Activated CD8-positive, alpha-beta memory T cell treated with anti-CD3 and anti-CD28 coated beads for 36 hours (primary cell): Measurements from ENCODE around the gene MRPS22. TPM values are rescaled to one million over a fixed set of nuclear protein-coding genes. Genes with fewer than 3 reads are reported as not detected.

ENCODE experiments used
- CTCF ChIA-PET: fragments of 350-600 bp; sonication (Branson Sonifier 250); formaldehyde crosslinking; loops from one replicate; lab custom pipeline; 2021; ENCODE audit warnings: antibody characterized with exemption; lab: Charles Lee
- POLR2A ChIA-PET: fragments of 350-600 bp; sonication (Branson Sonifier 250); formaldehyde crosslinking; loops from one replicate; lab custom pipeline; 2021; ENCODE audit warnings: antibody characterized with exemption; lab: Charles Lee
- total RNA-seq, 2 experiments: library from RNA; stranded (reverse); gene quantifications; one replicate each; pipeline ENCODE4 v1.2.3, GENCODE V29; 2021

MRPS22 gene
- total RNA-seq = 10 to 100 TPM; 71.1 to 72.4 TPM

DNA sequence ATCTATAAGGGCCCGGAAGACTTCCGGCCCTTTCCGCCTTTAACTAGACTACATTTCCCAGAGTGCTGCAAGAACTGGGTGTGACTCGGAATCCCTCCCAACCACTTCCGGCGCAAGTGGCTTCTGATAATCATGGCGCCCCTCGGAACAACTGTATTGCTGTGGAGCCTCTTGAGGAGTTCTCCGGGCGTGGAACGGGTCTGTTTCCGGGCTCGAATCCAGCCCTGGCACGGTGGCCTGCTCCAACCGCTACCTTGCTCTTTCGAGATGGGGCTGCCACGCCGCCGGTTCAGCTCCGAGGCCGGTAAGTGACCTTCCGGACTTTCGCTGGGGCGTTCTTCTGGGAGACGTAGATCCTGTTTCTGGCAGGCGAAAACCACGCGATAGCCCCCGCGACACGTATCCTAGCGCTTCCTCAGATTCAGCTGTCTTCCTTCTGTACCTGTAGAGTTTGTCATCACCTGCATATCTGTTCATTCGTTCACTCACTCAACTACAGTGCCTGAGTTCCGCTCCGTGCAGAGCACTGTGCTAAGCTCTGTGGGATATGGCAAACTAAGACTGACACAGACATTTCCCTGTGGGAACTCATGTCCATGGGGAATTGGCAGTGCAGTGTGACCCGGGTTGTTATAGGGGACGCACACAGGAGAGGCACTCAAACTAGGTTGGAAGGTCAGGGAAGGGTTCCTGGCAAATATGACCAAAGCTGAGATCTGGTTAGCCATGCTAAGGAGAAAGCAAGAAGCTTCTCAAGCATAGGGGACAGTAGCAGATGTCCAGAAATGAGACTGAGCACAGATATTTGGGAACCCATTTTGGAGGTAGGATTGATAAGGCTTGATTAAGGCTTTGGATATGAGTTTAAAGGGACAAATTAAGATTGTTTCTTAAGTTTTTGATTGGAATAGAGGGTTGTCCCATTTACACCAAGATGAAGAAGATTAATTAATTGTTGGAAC lies at the start of gene MRPS22:
Gene MRPS22, plus strand, starts transcription at position 126 of the 962 bp plus-strand sequence. Its CDS starts 7 bp downstream, at position 133.
- CTCF ChIA-PET = interaction anchor here (0.7 to 1.4 kb wide), 3 partner anchors 10 to 429 kb away, joined by 3 to 4 read pairs (median 4); no protein-coding TSS in a partner anchor
- POLR2A ChIA-PET = interaction anchor here (0.7 to 1.3 kb wide), 2 partner anchors 10 to 46 kb away, joined by 3 to 5 read pairs; no protein-coding TSS in a partner anchor

DNA sequence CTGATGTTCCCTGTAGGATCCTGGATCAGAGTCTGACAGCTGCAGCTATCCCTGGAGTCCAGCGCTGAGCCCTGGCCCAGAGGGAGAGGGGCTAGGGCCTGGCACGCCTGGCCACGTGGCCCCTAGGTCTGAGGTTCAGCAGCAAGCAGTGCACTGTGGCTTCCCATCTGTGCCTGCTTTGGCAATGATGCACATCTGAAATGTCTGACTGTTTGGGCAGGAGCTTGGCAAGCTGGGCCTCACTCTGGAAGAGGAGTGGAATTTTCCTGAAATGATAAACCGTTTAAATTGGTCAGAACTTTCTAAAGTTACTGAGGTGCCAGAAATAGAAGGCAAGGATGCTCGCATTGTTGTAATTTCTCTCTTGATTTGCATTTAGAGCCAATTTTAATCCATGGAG lies 48.8 kb upstream of the MRPS22 start:
- ChIA-PET CTCF (no interaction called here), POLR2A (no interaction called here)

GRCh38 chr3:139296141-139296718 lies 47.6 kb upstream of the MRPS22 start:
- ChIA-PET POLR2A (no interaction called here), CTCF (no interaction called here)

DNA sequence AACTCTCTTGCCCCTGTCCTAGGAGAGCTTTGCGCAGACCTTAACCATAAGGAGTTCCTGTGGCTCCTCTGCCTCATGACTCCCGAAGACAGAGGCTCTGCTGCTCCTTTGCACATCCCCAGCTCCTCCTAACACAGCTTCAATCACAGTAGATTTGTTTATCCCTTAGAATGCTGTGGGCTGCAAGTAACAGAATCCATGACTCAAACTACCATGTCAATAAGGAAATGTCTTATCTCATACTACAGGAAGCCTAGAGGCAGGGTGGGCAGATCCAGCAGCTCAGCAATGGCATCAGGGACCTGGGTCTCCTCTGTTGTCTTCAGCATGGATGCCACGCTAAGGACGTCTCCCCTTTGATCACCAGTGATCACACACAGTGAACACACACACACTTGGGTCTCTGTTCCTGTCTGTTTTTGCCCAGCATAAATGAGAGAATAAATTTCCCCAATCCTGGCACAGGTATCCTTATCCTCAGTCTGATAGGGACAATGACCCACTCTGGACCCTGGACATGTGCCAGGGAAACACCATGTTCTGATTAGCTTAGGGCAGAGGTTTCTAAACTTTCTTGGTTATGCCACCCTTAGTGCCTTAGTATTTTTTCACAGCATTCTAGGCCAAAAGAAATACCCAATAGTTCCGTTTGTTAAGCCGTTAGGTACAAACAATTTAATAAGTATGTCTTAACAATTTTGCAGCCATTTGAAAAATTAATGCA lies 46.1 kb upstream of the MRPS22 start:
- CTCF ChIA-PET = no interaction called here
- POLR2A ChIA-PET = no interaction called here

DNA sequence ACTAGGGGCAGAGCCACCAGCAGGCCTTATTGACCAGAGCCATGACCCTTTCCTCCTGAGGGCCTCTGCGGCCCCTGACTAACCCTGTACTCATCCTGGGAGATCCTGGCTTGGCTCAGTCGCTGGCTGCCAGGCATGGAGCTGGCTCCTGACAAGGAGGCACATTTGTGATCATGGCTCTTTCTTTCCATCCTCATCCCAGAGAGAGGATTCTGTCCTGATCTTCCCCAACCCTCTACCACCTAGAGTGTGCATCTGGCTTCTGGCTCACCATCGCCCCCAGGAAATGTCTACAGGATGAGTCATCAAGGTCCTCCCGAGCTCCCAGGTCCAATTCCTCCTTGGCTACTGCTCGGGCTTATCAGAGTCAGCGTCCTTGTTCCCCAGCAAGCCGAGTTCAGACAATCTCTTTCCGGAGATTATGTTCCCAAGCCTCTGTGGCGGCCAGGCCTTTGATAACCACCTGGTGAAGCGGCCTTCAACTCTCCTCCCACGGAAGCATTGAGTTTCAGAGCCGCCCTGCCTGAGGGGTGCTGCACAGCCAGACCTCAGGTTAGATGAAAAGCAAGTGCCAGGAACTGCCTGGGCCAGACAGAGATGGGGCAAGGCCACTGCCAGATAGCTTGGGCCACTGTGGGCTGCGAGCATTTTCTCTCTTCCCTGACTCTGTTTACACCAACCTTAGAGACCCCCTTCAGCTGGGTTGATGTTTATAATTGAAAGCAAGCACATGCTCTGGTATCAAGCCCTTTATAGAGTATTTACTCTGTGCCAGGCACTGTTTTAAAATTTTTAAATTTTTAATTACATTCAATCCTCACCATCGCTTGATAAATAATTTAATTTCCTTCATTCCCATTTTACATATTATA lies 44.3 kb upstream of the MRPS22 start:
- POLR2A ChIA-PET = no interaction called here
- CTCF ChIA-PET = no interaction called here

GRCh38 chr3:139300416-139300815 lies 43.4 kb upstream of the MRPS22 start:
- POLR2A ChIA-PET = no interaction called here
- CTCF ChIA-PET = no interaction called here

- POLR2A ChIA-PET = no interaction called here
- CTCF ChIA-PET = no interaction called here
Measured at GRCh38 chr3:139301183-139301582, 42.6 kb upstream of the MRPS22 start.

DNA sequence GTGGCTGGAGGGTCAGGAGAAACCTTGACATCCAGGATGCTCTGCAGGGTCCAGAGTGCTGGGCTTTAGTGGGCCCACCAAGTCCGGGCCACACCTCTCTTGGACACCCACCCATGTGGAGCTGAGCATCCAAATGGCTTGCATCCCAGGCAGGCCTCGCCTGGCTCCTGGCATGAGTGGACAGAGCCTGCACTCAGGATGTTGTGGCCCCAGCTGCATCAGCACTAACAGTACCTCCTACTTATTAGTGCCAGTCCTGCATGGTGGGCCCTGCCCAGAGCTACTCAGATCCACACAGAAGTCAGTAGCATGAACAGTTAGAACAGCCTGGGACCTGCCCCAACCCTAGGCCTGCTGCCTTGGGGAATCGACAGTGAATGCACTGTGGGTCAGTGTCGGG lies 42.2 kb upstream of the MRPS22 start:
- ChIA-PET CTCF (no interaction called here), POLR2A (no interaction called here)

DNA sequence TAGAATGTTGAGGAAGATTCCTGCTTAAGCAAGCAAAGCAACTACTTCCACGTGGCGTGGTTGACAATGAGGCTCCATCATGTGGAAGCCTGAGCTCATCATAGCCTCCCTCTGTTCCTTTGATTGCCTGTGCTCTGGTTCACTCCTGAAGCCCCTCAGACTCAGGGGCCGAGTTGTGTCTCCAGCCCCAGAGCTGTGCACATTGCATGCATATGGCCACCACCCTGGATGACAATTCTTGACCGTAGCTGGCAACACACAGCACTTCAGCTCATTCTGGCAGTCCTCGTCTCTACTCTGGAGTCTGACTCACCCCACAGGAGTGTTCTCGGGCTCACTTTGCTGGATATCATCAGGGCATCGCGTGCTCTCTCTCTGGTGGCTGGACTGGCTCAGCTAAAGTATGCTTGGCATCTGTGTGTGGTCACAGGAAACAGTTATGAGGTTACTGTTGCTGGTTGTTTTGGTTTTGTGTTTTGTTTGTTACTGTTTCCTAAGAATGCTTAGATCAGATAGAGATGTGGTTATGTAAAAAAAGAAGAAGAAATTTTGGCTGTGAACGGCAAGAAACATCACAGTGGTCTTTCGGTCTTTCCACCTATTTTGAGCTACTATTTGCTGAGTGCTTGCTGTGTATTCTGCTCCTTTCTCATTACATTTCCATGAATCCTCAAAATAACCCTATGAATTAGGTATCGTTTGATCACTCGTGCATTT lies 41.6 kb upstream of the MRPS22 start:
- ChIA-PET CTCF (no interaction called here), POLR2A (no interaction called here)

- POLR2A ChIA-PET = no interaction called here
- CTCF ChIA-PET = no interaction called here
Measured at GRCh38 chr3:139302801-139303113, 41.1 kb upstream of the MRPS22 start.

DNA sequence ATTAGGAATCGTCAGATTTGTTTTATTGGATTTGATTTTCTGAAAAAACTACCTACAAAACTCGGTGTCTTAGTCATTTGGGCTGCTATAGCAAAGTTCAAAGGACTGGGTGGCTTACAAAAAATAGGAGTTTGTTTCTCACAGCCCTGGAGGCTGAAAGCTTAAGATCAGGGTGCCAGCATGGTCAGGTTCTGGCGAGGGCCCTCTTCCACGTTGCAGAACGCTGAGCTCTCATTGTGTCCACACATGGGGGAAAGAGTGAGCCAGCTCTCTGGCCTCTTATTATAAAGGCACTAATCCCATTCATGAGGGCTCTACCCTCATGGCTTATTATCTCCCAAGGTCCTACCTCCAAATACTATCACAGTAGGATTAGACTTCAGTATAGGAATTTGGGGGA lies 40.6 kb upstream of the MRPS22 start:
- CTCF ChIA-PET = no interaction called here
- POLR2A ChIA-PET = no interaction called here

GRCh38 chr3:139304383-139304782 lies 39.4 kb upstream of the MRPS22 start:
- ChIA-PET POLR2A (no interaction called here), CTCF (no interaction called here)

DNA sequence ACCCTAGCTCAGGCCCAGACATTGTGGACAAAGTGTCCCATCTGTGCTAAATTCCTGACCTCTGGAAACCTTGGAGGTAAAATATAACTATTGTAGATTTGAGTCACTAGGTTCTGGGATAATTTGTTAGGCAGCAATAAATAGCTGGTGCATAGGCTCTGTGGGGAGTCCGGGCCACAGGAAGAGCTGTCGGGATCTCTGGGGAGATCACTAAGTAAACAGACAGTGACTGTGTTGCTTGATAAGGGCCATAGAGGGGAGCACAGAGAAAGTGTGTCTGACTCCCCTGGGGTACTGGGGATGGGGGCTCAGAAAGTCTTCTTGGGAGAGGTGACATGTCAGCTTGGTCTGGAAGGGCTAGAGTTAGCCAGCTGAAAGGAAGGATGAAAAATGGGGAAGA lies 37.7 kb upstream of the MRPS22 start:
- POLR2A ChIA-PET = no interaction called here
- CTCF ChIA-PET = no interaction called here

- POLR2A ChIA-PET = no interaction called here
- CTCF ChIA-PET = no interaction called here
Measured at GRCh38 chr3:139307072-139307491, 36.7 kb upstream of the MRPS22 start.

DNA sequence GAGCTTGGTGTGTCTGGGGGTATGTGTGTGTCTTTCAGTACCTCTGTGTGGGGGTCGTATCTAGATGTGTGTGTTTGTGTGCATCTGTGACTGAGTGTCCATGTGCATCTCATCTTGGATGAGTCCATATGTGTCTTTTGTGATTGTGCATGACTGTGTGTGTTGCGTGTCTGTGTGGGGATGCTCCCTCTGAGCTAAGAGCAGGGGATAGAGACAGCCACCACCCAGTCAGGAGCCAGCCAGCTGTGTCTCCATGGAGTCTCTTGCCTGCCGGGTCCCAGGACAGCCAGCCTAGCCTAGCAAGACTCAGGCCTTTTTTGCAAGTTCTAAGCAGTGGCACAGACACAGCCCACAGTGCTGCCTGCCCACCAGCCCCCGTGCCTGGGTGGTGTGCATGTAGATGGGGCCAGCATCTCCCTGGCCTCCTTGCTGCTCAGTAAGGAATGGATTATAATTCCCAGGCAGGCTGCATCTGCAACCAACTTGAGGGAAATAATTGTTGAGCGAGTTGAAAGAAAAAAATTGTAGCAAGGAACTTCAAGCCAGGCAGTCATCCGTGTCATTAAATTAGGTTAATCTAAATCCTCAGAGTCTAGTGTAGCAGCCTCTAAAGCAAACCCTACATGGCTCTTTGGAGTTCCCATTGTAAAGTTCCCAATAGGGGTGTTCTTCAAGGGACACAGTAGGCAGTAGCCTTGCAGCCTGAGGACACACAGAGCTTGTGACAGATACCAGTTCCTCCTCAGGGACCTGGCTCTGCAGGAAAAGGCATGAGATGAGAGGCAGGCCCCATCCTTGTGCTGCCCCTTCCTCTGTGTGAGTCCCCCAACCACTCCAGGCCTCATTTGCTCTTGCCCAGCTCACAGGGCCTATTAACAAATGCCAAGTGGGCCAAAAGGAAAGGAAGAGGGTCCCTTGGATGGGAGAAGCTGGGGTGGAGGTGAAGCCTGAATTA lies 35.9 kb upstream of the MRPS22 start:
- ChIA-PET POLR2A (no interaction called here), CTCF (no interaction called here)

- CTCF ChIA-PET = no interaction called here
- POLR2A ChIA-PET = no interaction called here
Measured at GRCh38 chr3:139308560-139308959, 35.3 kb upstream of the MRPS22 start.

- ChIA-PET POLR2A (no interaction called here), CTCF (no interaction called here)
Measured at GRCh38 chr3:139309061-139309591, 34.7 kb upstream of the MRPS22 start.
